Measurements from ENCODE around the gene LRRTM4. TPM values are rescaled to one million over a fixed set of nuclear protein-coding genes. Genes with fewer than 3 reads are reported as not detected.

The LRRTM4 gene
- total and polyA plus RNA-seq, 2 experiments from 2014 or later = 0.44 to 6.5 TPM

- Histone ChIP-seq H3K4me1 (ENCODE audit: insufficient read depth) (no peaks in the 10 kb centered on the region), H3K79me2 (no peaks in the 10 kb centered on the region), H3K9me3 (ENCODE audit: low read depth) (no peaks in the 10 kb centered on the region), H3K27me3 (no peaks in the 10 kb centered on the region), H3K9me2 (replicated peaks; ENCODE audit: insufficient read depth) (no peaks in the 10 kb centered on the region), H3K4me3 (no peak overlapping the region), H3K27ac (no peak overlapping the region), H2AFZ (no peak overlapping the region), H3K4me2 (no peak overlapping the region), H3K36me3 (replicated peaks; ENCODE audit: insufficient read depth, low read depth) (no peaks in the 10 kb centered on the region), H4K20me1 (ENCODE audit: insufficient read depth, poor library complexity, severe bottlenecking) (no peaks in the 10 kb centered on the region)
- TF ChIP-seq CTCF (IDR thresholded peaks at IDR 0.05; ENCODE audit: poor library complexity) (no peak), EZH2 (IDR thresholded peaks at IDR 0.05; ENCODE audit: borderline replicate concordance) (no peak), EZH2phosphoT487 (IDR thresholded peaks at IDR 0.05; ENCODE audit: low read depth, severe bottlenecking, unreplicated experiment) (no peak)
- DNase-seq (ENCODE audit: low spot score) = no peak
- WGBS (ENCODE audit: low lambda C conversion rate, missing lambda C conversion rate) = 82% methylated on average over 1 of the region's 1 CpG
Measured at GRCh38 chr2:77395011-77395410, 127.2 kb downstream of the LRRTM4 start.

- Histone ChIP-seq H3K27me3 (no peaks in the 10 kb centered on the region), H3K79me2 (no peaks in the 10 kb centered on the region), H3K27ac (no peak overlapping the region), H3K36me3 (replicated peaks; ENCODE audit: insufficient read depth, low read depth) (no peaks in the 10 kb centered on the region), H4K20me1 (ENCODE audit: insufficient read depth, poor library complexity, severe bottlenecking) (no peaks in the 10 kb centered on the region), H3K9me3 (ENCODE audit: low read depth) (no peaks in the 10 kb centered on the region), H3K4me3 (no peak overlapping the region), H3K9me2 (replicated peaks; ENCODE audit: insufficient read depth) (no peaks in the 10 kb centered on the region), H3K4me1 (ENCODE audit: insufficient read depth) (no peaks in the 10 kb centered on the region), H3K4me2 (no peak overlapping the region), H2AFZ (no peak overlapping the region)
- TF ChIP-seq EZH2 (IDR thresholded peaks at IDR 0.05; ENCODE audit: borderline replicate concordance) = no peak
- TF ChIP-seq EZH2phosphoT487 (IDR thresholded peaks at IDR 0.05; ENCODE audit: low read depth, severe bottlenecking, unreplicated experiment) = no peak
- TF ChIP-seq CTCF (IDR thresholded peaks at IDR 0.05; ENCODE audit: poor library complexity) = no peak
- no peak for DNase-seq (ENCODE audit: low spot score)
Measured at GRCh38 chr2:77391119-77391518, 131.1 kb downstream of the LRRTM4 start.

- H3K4me2 ChIP-seq = no peak overlapping the region
- no peaks in the 10 kb centered on the region for H3K9me3 ChIP-seq (ENCODE audit: low read depth)
- no peaks in the 10 kb centered on the region for H3K79me2 ChIP-seq
- no peaks in the 10 kb centered on the region for H3K36me3 ChIP-seq (replicated peaks; ENCODE audit: insufficient read depth, low read depth)
- H4K20me1 ChIP-seq (ENCODE audit: insufficient read depth, poor library complexity, severe bottlenecking) = no peaks in the 10 kb centered on the region
- 77% methylated on average over 3 of the region's 3 CpGs for WGBS (ENCODE audit: low lambda C conversion rate, missing lambda C conversion rate)
- H3K27me3 ChIP-seq = no peaks in the 10 kb centered on the region
- TF ChIP-seq EZH2 (IDR thresholded peaks at IDR 0.05; ENCODE audit: borderline replicate concordance) = no peak
- no peak for TF ChIP-seq EZH2phosphoT487 (IDR thresholded peaks at IDR 0.05; ENCODE audit: low read depth, severe bottlenecking, unreplicated experiment)
- TF ChIP-seq CTCF (IDR thresholded peaks at IDR 0.05; ENCODE audit: poor library complexity) = no peak
- no peak overlapping the region for H3K4me3 ChIP-seq
- no peaks in the 10 kb centered on the region for H3K9me2 ChIP-seq (replicated peaks; ENCODE audit: insufficient read depth)
- no peak overlapping the region for H2AFZ ChIP-seq
- no peaks in the 10 kb centered on the region for H3K4me1 ChIP-seq (ENCODE audit: insufficient read depth)
- DNase-seq (ENCODE audit: low spot score) = no peak
- H3K27ac ChIP-seq = no peak overlapping the region
Measured at GRCh38 chr2:77387324-77387723, 134.9 kb downstream of the LRRTM4 start.

GRCh38 chr2:77372636-77373035 is 149.5 kb downstream of the LRRTM4 start:
- Histone ChIP-seq H3K4me3 (no peak overlapping the region), H3K27me3 (no peaks in the 10 kb centered on the region), H3K27ac (no peak overlapping the region), H2AFZ (no peak overlapping the region), H4K20me1 (ENCODE audit: insufficient read depth, poor library complexity, severe bottlenecking) (no peaks in the 10 kb centered on the region), H3K4me2 (no peak overlapping the region), H3K4me1 (ENCODE audit: insufficient read depth) (no peaks in the 10 kb centered on the region), H3K9me2 (replicated peaks; ENCODE audit: insufficient read depth) (no peaks in the 10 kb centered on the region), H3K9me3 (ENCODE audit: low read depth) (no peaks in the 10 kb centered on the region), H3K79me2 (no peaks in the 10 kb centered on the region), H3K36me3 (replicated peaks; ENCODE audit: insufficient read depth, low read depth) (no peaks in the 10 kb centered on the region)
- no peak for DNase-seq (ENCODE audit: low spot score)
- TF ChIP-seq EZH2 (IDR thresholded peaks at IDR 0.05; ENCODE audit: borderline replicate concordance) = no peak
- no peak for TF ChIP-seq CTCF (IDR thresholded peaks at IDR 0.05; ENCODE audit: poor library complexity)
- TF ChIP-seq EZH2phosphoT487 (IDR thresholded peaks at IDR 0.05; ENCODE audit: low read depth, severe bottlenecking, unreplicated experiment) = no peak

Measured in hepatocyte (in vitro differentiated cells).